HG03558 (cell line): ENCODE data around the gene KCNQ4.

Experiments
- ATAC-seq: cut with Tn5 transposase; IDR thresholded peaks from one replicate; pipeline ENCODE4 v1.9.1; 2021; ENCODE audit warnings: moderate number of reproducible peaks; ENCODE audit not compliant: unreplicated experiment; ENCODE audit errors: extremely low read depth

KCNQ4 gene

DNA sequence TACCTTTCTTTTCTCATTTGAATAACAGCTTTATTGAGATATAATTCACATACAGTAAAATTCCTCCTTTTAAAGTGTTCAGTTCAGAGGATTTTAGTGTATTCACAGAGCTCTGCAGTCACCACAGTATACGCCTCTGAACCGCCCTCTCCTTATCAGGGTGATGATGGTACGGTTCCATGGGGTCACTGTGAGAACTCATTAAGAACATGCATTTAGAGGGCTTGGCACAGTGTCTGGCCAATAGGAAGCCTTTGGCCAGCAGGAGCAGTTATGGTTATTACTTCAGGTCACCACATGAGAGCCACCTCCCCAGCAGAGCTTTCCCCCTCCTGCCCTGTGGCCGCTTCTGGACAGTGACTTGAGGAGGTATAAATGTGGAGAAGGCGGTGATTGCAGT is 27.3 kb downstream of the KCNQ4 start:
- no peak for ATAC-seq

DNA sequence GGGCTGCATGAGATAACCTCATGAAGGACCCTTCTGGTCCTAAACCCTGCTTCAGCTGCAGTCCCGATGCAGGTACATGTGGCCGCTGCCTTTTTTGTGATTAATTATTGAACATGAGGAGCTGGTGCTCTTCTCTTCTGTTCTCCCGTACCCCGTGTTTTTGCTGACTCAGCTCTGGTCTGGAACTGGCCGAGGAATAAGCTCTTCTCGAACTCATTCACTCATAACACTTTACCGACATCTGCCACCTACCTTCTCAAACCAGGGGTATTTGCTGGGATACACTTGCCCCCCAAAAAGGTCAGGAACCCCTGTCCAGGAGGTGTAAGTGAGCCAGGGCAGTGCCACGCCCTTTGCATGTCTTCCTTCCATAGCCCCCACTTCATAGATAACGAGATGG is 31.8 kb downstream of the KCNQ4 start:
- no peak for ATAC-seq

DNA sequence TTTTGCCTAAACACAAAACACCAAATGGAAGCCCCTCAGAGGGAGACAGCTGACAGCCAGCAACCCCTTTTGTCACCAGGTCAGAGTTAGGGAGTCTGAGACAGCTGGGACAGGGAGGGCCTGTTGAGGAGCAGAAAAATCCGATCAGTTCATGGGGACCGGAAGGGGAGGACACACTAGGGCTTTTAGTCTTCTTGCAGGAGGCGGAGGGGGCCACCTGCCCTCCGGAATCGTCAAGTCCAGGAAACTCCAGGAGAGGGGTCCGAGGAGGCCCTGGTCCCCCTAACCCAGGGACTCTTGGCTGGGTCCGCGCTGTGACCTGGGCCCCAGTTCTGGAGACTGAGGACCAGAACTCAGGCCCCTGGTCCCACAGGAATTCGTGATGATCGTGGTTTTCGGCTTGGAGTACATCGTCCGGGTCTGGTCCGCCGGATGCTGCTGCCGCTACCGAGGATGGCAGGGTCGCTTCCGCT is 34.2 kb downstream of the KCNQ4 start:
- ATAC-seq = no peak

DNA sequence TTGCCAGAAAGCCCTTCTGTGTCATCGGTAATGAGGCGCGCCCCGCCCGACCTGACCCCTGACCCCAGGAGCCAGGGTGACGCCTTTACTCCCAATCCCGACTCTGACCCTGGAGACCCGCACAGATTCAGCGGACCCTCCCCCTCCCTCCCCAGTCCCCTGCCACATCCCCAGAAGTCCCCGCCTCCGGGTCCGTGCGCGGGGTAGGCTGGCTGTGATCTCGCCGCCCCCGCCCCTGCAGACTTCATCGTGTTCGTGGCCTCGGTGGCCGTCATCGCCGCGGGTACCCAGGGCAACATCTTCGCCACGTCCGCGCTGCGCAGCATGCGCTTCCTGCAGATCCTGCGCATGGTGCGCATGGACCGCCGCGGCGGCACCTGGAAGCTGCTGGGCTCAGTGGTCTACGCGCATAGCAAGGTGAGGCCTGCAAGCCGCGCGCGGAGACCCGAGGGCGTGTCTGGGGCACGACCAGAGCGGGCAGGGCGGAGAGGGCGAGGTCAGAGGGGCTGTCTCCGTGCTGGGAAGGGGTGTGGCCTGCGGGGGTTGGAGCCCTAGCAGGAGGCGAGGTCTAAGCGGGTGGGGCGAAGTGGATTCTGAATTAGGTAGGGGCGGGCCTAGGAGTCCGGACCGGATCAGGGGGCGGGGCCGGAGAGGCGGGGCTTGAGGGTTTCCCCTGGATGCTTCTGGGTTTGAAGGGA is 34.8 kb downstream of the KCNQ4 start:
- ATAC-seq = no peak

DNA sequence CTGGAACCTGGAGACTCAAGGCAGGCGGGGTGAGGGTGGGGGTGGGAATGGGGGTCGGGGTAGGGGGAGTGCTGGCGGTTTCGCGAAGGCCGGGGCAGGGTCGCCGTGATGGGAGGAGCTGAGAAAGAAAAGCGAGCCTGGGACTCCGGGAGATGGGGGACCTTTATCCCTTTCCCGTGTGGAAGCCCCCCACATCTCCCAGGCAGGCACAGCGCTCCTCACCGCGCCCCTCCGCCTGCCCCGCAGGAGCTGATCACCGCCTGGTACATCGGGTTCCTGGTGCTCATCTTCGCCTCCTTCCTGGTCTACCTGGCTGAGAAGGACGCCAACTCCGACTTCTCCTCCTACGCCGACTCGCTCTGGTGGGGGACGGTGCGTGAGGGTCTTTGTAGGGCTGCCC is 35.5 kb downstream of the KCNQ4 start:
- no peak for ATAC-seq

DNA sequence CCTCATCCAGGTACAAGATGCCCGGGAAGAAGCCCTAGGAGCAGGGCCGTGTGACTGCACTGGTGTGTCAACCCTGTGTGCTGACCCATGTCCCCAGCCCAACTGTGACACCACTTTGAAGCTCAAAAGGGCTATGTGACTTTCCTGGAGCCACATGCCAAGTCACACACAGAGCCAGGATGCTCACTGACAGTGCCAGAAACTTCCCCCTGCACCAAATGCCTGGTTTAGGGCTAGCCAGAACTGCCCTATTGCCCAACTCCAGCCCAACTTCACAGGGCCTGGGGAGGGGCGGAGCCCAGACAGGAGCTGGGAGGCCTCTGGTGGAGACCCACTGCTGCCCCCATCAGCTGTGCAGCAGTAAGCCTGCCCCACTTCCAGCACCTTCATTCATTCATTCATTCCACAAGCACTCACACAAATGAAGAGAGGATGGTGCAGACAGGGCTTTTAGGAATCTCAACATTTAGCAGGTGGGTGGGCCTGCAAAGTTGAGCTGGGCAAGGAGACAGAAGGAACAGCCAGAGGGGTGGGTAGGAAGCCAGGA is 36.7 kb downstream of the KCNQ4 start:
- no peak for ATAC-seq

DNA sequence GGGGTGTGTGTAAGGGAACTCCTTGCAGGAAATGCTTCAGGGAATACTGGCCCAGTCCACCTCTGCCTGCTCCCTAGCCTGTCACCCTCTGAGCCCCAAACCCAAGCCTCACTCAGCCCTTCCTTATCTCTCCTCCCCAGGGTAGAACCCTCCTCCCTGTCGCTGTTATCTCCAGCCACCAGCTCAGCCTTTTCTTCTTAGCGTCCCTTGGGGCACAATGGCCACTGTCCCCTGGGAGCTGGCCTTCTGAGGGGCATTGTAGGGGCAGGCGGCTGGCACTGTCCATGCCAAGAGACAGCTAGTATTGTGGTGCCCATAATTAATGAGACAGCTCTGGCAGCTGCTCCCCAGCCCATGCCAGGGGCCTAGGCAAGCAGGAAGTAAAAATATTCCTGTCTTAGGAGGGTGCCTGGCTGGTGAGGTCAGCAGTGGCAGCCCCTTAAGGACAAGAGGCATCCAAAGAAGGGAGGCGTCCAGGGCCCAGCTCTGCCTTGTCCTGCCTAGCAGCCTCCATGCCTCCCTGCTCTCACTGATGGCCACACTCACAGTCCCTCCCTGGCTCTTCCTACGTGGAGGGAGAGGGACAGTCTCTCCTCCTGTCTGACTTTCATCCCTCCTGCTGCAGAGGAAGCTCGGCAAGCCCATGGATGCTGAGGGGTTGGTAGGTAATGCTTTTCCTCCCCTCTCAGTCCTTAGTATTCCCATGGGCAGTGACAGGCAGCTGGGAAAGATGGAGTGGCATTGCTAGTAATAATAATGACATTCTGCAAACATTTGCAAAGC is 37.5 kb downstream of the KCNQ4 start:
- ATAC-seq = no peak

DNA sequence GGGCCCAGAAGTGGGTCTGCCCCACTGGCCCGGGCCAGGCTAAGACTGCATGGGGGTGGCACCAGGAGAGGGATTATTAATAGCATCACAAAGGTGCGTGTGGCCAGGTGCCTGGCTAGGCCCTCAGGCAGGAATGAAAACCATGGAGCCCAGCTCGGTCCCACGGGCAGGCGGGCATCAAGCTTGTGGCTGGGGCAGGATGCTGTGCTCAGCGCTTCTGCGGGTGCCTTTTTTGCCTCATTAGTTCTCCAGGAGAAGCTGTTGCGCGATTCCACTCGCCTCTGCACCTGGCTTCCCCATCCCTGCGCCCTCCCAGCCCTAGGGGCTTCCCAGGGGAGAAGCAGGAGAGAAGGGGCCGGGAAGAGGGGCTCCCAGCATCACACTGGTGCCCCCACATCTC is 39.3 kb downstream of the KCNQ4 start:
- ATAC-seq = no peak

DNA sequence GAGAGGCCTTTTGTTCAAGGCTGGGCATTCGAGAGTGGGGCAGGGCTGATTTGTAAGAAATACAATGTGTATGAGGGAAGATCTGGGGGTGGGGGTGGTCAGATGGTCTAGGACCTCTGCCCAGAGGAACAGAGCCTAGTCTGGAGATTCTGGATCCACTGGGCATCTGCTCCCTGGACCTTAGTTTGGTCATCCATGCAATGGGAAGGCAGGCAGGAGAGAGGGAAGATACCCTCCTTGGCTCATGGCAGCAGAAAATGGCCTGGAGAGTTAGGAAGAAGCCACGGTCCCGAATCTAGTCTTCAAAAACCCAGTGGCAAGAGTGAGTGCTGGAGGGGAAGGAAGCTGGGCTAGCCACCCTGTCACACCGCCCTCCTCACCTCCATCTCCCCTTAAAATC is 39.8 kb downstream of the KCNQ4 start:
- ATAC-seq = no peak

DNA sequence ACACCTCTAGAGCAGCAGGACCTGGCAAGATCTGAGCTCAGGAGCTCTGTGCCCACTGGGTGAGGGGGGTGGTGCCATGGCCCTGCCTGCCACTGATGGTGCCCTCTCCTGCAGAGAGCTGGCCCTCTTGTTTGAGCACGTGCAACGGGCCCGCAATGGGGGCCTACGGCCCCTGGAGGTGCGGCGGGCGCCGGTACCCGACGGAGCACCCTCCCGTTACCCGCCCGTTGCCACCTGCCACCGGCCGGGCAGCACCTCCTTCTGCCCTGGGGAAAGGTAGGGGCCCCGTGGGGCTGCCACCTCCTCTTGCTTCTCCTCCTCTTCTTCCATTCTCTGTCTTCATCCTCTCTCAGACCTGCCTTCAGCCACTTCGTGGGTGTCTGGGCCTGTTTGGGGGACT is 40.4 kb downstream of the KCNQ4 start:
- ATAC-seq = no peak

DNA sequence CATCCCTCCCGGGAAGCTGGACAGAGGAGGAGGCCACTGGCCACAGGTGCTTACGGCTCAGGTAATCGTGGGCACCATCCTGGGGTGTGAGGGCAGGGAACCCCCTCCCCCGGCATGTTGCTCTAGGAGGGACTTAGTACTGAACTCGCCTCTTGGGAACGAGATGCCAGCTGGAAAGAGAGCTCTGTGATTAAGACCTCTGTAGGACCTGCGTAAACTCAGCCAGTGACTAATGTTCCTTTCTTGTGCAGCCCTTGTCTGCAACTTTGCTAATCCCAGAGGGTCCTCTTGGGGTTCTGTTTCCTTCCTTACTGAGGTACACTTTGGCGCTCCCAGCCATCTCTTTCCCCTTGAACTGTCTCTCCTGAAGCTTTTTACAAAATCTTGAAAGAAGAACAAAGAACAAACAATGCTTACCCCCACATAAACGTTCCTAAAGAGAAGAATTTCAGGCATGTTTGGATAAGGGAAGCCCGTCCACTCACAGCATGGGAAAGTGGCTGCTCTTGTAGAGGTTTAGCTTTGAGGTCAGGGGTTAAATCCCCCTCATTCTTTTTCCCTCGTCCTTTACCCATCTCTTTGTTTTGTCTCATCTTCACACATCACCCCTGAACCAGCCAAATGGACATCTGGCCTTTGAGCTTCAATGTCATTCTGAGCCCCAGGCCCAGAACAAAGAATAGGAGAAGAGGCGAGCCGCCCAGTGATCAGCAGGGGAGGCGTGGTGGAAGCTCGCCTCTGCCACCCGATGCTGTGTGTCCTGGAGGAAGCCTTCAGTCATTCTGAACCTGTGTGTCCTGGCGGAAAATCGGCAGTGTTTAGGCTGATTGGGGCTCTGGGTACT is 41.2 kb downstream of the KCNQ4 start:
- ATAC-seq = no peak

DNA sequence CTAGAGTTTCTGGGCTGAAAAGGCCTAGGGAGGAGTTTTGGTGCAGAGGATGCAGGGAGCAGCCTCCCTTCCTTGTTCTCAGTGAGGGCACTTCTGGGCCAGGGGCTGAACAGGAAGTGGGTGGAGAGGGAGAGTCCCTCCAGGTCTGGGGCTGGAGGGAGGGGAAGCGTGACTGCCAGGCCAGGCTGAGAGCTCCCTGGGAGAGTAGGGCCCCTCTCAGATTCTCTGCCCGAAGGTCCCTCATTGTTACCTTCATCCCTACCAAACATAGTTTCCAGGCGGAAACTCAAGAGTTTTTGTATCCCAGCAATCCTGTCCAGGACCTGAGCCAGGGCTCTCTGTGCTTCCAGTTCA is 41.8 kb downstream of the KCNQ4 start:
- no peak for ATAC-seq

DNA sequence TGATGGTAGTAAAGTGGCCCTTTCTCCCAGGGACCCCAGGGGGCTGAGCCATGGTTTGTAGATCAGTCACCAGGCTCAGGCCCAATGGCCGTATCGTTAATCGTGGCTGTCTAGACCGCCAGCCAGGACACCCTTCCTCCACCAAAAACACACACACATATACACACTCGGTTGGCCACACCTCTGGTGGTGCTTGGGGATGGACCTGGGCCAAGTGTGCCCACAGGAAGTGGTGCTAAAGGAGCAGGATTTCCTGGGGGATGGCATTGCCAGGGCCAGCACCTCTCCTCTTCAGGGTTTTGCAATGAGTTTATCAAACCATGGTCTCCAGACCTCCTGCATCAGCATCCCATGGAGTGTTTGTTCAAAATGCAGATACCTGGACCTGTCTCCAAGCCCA is 42.4 kb downstream of the KCNQ4 start:
- no peak for ATAC-seq

DNA sequence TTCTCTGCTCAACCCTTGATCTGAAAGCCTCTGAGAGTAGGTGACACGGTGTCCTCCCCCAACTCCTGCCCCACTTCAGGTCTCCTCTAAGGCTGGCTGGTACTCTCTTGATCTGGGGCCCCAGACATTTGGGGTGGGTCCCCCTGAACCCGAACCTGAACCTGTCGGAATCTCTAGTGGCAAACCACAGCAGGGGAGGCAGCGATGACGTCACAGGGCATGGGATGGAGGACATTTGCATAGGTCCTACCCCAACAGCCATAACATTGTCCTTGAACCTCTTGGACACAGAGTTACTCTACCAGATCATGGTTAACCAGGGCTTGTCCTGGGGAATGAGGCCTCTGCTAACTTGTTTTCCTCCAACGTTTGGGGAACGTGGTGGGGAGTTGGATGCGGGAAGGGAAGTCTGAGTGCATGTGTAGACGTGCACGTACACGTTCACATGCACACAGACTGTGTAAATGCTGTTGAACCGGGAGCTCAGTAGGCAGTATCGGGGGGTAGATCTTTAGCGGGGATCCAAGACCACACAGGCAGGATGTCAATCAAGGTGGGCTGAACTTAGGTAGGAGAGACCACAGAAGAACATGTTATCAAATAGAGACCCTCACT is 46.2 kb downstream of the KCNQ4 start:
- ATAC-seq = no peak

DNA sequence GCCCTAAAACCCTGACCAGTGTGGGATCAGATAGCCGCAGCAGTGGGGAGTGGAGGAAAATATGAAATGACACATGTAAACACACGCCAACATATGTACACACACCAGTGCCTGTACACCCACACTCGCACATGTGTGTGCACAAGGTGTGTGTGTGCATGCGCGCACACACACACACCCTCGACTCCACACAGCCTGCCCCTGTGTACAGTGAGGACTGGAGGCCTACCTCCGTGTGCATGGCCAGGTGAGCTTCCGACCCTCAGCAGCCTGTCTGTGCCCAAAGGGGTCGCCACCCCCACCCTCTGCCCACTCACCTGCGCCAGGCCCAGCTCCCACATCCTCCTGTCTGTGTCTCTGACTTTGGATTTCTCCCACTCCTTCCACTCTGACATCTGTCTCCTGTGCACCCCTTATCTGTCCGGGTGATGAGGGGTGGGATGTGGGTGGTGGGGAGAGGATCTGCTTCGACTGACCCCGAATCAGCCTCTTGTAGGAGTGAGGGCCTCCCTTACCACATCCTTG is 46.9 kb downstream of the KCNQ4 start:
- no peak for ATAC-seq

DNA sequence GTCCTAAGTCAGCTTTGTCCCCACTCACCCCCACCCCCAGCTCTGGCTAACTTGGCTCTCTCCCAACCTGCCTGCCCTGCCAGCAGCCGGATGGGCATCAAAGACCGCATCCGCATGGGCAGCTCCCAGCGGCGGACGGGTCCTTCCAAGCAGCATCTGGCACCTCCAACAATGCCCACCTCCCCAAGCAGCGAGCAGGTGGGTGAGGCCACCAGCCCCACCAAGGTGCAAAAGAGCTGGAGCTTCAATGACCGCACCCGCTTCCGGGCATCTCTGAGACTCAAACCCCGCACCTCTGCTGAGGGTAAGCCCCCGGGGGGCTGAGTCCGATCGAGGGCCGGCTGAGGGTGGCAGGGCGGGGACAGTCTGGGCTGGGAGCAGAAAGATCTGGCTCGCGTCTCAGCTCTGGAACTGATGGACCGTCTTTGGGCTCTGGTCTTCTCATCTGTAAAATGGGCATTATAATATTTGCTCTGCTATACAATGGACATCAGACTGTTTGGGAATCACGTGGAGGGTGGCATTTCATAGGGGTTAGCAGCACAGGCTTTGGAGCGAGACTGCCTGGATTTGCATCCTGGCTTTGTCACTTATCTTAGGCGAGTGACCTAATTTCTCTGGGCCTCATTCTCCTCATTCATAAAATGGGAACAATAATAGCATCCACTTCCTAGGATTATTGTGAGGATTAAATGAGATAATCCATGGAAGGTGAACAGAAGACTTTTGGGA is 47.6 kb downstream of the KCNQ4 start:
- no peak for ATAC-seq

DNA sequence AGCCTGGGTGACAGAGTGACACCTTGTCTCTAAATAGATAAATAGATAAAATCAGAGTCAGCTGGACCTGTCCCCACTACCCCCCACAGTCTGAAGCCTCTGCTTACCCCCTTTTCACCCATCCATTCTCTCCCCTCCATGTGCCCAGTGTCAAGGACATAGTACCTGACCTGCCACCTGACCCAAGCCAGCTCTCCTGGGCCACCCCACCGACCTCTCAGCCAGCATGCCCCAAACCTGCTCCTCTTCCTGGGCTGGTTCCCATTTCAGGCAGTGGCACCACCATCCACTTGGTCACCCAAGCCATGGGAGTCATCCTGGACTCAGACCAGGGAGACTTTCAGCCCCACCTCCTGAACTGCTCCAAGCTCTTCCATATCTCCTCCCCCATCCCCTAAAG is 50.4 kb downstream of the KCNQ4 start:
- no peak for ATAC-seq

DNA sequence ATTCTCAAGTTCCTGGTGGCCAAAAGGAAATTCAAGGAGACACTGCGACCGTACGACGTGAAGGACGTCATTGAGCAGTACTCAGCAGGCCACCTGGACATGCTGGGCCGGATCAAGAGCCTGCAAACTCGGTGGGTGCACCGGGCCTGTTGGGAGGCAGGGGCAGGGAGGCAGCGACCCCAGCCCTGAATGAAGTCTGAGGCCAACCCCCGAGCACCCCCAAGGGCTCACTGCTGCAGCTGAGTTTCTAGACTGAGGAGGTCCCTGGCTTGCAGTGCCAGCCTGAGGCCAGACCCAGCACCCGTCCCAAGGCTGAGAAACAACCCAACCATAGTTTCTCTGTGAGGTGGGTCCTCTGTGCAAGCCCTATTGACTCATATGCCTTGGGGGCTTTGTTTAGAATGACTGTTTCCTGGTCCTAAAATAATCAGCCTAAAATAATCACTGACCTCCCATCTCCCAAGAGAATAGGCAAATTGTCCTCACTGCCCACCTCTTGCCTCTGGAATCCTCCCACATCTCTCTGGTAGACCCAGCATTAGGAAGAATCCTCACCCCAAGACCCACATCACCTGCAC is 51.5 kb downstream of the KCNQ4 start:
- ATAC-seq = no peak

DNA sequence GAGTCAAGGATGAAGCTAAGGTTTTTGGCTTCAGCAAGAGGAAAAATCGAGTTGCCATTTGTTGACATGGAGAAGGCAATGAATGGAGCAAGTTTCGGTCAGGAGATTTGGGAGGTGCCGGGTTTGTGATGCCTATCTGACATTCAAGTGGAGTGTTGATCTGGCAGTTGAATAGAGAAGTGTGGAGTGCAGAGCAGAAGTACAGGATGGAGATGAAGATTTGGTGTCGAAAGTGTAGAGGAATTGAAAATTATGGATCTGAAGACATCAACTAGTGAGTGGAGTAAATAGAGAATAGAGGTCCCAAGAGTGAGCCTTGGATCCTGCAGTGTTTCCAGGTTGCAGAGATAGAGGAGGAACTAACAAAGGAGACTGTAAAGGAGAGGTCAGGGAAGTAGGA is 52.7 kb downstream of the KCNQ4 start:
- ATAC-seq = no peak
